ENCODE results near the gene SLC13A4.
"Not testable (repeated sequence)": the region's sequence is repeated elsewhere in the genome, so short reads cannot be mapped to it uniquely, and the experiment has no call there.

The SLC13A4 gene

DNA sequence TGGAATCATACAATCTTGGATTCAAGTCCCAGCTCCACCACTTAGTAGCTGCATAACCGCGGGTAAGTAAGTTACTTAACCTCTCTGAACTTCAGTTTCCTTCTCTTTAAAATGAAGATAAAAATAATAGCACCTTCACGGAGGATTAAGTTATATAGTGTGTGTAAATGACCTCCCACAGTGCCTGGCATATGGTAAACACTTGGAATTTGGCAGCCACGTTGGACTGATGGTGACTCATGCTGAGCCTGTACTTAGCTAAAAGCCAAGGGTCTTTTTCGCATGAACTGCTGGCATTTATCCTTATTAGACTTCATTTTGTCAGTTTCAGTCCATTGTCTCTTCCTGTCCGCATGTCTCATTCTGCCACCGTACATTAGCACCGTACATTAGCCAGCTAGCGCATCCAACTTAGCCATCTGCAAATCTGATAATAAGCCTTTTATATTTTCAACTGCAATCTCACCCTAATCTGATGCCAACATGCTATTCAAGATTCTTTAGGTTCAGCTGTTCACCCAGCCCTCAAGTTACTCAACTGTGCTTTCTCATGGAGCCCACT, 11.2 kb downstream of the SLC13A4 start:
- no peak for DNase-seq

DNA sequence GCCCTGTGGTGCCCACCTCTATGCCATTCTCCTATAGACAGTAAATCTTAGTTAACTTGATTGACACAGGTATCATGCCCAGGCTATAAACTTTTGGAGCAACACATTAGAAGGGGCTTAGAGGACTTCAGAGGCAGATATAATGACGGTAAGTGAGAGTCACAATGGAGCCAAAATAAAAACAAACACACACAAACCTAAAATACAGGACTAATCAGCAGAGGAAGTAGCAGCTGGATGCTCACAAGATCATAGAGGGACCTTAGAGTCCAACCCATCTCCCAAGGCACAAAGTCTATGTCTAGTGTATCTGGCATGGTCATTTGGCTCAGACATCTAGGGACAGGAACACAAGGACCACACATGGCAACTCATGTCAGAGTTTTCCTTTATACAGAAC, 12.3 kb downstream of the SLC13A4 start:
- no peak for DNase-seq

DNA sequence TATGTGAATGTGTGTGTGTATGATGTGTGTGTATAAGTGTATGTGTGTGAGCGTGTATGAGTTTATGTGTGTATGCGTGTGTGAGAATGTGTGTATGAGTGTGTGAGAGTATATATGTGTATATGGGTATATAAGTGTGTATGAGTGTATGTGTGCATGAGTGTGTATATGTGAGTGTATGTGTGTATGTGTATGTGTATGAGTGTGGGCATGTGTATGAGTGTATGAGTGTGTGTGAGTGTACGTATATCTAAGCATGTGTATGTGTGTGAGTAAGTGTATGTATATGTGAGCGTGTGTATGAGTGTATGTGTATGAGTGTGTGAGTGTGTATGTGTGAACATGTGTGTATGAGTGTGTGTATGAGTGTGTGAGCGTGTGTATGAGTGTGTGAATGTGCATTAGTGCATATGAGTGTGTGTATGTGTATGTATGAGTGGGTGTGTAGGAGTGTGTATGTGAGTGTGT, 12.9 kb downstream of the SLC13A4 start:
- no peak for DNase-seq

DNA sequence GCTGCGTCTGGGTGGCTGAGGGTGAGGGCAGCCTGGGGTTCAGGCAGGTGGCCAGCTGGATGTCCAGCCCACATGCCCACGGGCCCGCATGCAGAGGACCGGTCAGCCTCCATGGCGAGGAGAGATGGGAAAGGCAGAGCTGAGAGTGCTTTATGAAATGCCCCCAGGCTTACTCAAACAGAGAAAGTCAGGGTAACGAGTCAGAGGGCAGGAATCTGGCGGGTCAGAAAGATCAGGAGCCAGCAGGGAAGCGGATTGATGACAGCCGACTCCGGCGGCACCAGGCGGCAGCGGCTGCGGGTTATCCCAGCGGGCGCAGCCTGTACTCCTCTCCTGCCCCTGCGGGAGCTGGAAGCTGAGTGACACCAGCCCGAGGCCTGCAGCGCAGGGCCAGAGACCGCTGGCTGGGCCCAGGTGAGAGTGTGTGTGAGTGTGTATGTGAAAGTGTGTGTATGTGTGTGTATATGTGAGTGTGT, 13.4 kb downstream of the SLC13A4 start:
- DNase-seq: no peak

DNA sequence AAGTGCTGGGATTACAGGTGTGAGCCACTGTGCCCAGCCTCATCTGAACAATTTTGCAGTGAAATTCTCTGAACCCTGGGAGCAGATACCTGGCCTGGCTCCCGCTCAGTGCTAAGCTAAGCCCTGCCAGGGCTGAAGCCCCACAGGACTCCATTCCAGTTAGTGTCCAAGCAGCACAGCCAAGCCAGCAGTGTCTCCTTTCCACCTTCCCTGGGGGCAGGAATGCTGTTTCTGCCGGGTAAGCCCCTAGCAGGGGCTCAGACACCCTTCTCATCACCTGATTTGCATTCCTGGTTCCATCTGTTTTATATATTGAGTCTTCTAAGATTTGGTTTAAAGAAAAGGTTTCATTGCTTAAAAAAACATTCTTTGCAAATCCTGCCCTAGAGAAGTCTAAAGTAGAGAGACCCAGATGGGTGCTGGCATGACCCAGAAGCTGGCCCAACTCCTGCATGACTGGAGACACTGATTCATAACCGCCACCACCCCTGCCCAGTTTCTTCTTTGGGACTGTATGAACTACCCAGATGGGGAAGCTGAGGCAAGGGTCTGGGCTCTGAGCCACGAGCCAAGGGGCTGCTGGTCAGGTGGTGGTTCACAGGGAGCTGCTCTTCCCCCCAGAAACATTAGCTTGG, 14.0 kb downstream of the SLC13A4 start:
- no peak for DNase-seq

DNA sequence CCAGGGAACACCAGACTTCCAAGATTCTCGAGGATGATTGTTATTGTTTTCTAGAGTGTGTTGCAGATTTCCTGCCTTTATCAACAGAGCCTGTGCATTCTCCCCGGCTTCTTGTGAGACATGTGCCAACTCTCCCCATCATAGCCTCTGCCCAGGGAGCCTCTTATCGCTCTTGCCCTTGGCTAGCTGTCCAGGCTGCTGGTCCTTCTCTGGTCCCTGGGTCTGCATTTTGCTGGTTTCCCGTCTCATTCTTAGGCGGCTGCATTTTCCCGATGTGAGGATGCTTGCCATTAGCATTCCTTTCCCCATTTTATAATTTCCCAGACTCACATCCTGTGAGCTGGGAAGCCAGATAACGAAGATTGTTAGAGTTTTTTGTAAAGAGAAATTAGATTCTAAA, 15.2 kb downstream of the SLC13A4 start:
- no peak for DNase-seq

DNA sequence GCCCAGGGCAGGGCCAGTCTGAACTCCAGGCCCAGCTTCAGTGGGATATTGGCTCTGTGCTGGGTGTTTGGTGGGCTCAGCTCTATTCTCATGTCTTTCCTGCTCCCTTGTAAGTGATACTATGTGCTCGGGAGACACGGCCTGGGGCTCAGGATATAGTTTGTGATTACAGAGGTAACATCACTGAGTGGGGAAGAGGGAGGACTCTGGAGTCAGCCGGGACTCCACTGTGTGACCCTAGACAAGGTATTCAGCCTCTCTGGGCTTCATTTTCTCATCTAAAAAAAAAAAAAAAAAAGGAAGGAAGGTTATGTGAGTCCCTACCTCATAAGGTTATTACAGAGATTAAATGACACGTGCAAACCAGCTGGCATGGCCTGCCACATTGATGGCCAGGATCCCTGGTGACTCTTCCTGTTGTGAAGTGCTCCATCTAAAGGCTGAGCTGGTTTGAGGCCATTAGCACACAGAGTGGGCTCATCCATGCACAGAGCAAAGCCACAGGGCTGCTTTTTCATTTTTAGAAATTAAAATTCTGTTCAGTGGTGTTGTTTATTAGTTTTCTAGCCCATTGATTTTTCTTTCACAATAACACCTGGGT, 15.7 kb downstream of the SLC13A4 start:
- DNase-seq: no peak

DNA sequence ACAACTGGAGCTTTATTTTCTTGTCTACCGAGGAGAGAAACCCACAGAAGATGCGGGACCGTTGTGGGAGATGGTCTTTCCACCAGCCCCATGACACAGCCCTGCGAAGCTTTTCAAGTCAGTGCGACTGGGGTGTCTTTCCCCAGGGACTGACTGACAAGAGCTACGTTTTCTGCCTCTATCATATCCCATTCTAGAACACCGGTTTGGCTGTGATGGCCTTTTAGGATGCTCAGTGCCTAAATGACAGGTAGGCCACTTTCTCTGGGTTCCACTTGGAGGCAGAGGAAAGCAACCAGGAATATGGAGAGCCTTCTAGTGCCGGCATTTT, 16.9 kb downstream of the SLC13A4 start:
- no peak for DNase-seq

DNA sequence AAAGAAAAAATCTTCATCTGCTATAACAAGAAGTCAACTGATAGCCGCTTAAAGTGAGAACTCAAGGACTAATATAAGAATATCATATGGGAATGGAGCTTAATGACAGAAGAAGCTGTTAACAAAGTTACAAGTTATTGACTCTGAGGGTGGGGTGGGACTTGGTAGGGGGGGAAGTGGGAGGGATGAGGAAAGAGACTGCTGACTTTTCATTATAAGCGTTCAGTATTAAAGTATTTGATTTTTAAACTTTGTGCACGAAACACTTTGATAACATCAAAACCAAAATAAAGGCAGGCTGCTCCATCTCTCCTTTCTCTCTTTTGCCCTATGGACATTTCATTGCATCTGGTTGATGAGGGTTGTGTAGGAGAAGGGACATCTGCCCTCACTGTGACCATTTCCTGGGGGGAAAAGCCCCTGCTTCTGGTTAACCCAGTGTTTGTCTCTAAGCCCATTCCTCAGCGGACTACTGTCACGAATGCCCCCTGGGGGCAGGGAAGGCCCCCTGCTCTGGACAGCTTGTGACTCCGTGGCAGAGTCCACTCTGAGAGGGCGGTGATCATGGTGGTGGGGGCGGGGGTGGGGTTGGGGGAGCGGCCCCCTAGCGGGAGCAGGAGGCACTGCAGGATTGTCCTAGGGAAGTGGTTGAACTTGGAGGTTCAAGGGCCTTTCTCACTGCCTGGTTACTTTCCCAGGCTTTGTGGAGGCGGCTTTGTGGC, 17.4 kb downstream of the SLC13A4 start:
- no peak for DNase-seq

DNA sequence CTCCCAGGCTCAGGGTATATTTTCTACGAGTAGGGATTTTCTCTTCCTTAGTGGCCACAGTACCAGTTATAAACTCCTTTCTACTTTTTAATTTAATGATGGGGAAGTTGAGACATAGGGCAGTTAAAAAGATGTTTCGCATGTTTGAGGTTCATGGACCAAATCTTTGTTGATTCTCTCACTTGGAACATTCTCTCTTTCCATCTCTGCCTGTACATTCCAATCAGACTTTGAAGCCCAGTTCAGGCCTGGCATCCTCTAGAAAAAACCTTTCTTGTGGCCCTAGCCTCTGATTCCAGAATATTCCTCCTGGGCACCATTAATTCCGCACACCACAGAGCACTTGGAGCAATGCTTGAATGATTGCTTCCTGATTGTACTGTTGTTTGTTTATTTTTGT, 18.5 kb downstream of the SLC13A4 start:
- DNase-seq: no peak

DNA sequence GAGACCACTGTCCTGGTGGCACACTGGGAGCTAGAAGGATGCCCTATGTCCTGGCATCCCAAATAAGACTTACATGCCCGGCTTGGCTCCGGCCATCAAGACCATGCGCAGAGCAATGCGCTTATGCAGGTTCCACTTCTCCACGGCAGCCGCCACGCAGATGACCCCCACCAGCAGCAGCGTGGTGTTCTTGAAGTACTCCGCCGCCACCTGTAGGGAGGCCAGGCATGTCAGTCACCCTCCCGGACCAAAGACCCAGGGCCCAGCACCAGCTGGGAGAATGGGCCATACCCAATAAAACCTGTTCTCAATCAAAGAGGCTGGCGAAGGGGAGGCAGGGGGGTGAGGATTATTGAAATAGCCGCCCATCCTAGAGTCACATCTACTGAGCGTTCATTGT, 19.9 kb downstream of the SLC13A4 start:
- DNase-seq: no peak

DNA sequence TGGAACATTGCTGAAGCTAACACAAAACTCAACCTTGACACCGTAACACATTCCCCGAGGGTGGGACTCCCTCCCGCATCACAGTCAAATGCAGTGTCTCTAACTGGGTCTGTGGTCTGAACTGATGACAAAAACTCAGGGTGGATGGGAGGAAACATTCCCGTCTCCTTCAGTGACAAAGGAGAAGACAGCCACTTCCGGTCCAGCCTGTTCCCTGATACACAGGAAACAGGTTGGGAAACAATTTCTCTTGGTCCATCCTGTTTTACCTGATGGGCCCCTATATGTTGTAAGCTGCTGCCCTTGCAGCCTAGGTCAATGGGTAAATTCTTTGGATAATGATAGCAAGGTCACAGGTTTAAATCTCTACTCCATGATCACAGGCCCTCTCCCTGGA, 20.4 kb downstream of the SLC13A4 start:
- no peak for DNase-seq

DNA sequence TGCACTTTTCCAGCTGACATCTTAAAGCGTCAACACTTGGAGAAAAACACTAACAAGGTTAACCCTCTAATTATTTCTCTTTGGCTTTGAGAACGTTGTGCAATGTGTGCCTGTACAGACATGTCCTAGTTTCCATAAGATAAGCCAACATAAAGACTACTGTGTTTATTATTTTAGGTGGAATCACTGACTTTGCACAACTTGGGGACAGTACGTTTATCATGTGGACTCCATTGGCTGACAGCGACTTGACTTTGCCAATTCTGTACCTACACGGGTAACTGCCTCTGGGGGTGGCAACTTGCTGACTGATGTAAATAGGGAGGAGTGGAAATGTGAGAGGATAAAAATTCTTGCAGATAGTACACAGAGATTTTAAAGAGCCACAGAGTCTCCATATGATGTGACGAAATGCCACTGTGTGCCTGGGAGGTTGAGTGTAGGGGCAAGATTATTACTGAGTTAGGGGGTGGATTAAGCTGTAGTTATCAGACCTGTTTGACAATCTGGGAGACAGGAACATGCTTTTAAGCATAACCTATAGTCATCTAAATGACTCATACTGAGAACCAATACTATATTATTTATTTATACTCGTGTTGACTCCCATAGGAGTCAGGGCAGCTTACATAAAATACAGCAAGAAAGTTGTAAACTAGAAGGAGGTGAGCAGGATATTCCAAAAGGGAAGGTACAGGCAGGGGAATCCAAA, 21.0 kb downstream of the SLC13A4 start:
- DNase-seq: no peak

DNA sequence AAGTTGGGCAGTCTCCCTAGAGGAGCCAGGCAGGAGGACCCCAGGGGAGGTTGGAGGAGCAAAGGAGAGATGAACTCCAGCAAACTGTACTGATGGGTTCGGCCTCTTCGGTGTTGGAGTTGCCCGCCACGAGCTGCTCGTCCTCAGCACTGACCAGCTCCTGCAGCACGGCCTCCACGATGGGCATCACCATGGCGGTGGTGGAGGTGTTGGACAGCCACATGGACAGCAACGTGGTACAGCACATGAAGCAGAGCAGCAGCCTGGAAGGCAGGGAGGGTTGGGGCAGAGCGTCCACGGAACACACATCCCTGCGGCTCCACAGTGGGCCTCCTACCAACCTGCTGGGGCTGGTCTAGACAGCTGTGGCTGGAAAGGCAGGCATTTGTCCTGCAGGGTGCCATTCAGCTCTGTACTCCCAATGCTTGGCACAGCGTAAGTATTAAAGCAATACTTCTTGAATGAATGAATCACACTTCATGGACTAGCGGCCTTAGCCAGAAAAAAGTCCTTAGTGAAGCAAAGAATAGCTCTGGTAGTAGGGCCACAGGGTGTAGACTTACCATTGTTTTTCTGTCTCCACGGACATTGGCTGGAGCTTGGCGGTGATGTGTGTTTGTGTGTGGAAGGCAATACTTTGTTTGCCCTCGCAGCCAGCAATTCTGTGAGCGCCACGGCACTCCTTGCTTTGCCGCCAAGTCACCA, 21.8 kb downstream of the SLC13A4 start:
- DNase-seq: no peak

DNA sequence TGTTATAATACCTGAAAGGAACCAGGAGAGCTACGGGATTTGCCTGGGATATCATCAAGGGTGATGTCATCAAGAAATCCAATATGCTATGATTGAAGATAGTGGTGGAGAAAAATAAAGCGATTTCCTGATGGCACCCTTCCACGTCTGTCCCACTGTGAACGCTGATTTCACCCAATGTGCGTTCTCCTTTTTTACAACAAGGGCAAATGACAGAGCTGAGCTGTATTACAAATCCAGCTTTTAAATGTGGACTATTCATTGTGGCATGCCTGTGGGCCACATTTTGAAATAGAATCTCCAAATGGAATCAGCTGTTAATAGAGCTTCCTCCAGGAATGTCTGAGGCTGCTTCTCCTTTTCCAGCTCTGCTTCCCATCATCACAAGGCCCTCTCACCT, 23.3 kb downstream of the SLC13A4 start:
- DNase-seq: no peak

DNA sequence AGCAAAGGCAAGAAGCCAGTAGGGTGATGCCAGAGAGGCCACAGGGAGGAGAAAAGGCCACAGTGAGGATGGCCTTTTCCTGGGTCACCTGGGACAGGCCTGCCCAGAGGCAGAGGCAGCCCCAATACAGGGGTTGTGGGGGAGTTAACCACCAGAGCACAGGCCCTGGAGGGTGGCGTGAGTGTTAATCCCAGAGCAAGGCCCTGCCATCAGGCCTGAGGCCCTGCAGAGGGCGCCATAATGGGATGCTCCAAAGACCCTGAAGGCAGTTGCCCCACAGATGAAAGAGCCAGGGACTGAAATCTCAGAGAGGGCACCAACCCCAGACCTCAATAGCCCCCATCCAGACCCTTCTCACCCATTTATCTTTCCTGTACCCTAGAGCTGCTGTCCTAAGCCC, 23.9 kb downstream of the SLC13A4 start:
- DNase-seq: no peak

DNA sequence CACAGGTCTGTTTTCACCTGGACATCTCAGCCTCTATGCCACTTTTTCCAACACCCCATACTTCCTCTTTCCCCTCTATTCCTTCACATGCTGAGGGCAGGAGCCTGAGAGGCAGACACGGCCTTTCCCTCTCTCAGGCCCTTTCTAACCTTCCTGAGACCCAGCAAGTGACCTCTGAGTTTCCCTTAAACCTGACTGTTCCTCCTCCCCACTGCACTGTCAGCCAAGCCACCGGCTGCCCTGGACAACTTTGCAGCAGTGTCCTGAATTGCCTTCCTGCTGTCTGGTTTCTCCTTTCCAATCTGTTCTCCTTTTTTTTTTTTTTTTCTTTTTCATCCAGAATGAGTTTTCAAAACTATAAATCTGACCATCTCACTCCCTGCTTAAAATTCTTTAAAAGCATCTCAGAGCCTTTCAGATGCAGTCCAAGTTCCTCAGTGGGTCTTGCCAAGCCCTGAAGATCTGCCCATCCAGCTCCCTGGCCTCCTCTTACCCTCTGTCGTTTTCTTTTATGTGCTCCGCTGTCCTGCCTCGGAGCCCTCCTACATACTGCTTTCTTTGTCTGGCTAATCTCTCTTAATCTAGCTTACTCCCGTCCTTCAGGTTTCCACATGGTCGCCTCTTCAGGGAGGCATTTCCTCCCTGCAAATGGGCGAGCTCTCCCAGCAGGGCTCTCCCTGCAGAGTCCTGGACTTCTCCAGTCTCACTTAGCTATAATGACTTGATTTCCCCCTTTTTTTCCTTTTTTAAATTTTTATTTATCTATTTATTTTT, 30.5 kb downstream of the SLC13A4 start:
- no peak for DNase-seq

DNA sequence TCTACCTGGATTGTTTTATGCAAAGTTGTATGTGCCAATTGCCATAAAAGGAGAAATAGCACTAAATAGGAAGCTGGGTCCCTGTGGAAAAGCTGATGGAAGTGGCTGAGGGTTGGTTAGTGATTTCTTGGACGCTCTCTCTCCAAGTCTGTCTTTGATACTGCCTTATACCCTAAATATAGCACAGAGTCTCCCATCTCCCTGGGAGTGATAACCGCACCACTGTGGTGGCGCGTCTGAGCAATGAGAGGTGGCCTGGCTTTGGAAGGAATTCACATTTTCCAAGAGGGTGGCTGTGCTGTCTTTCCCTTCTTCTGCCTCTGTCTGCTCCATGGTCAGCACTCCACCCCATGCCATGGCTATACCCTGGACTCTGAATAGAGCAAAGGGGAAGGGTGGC, 34.4 kb downstream of the SLC13A4 start:
- DNase-seq: no peak

DNA sequence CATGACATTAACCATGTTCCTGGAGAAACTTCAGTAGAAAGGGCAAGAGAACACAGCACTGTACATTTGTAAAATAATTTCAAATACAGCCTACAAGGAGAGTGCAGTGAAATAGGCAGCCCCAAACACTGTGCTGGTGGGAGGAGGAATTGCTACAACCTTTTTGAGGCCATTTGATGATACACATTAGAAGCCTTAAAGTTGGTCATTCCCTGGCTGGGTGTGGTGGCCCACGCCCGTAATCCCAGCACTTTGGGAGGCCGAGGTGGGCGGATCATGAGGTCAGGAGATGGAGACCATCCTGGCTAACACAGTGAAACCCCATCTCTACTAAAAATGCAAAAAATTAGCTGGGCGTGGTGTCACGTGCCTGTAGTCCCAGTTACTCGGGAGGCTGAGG, 35.4 kb downstream of the SLC13A4 start:
- DNase-seq: not testable (repeated sequence)

DNA sequence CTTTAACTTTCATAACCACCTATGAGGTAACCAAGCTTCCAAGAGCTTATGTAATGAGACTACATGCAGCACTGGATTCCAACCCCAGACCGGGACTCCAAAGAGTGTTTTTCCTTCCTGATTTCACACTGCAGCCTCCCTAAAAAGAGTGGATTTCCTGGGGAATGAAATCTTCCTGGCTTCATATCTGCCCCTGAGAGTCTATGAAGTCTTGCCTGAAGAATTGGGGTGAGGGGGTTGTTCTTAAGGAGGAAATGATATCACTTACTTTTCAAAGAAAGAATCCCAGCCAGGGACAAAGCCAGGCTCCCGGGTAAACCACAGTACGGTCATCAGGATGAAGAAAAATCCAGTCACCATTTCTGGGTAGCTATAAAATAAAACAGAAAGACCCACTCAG, 35.9 kb downstream of the SLC13A4 start:
- DNase-seq: no peak

DNA sequence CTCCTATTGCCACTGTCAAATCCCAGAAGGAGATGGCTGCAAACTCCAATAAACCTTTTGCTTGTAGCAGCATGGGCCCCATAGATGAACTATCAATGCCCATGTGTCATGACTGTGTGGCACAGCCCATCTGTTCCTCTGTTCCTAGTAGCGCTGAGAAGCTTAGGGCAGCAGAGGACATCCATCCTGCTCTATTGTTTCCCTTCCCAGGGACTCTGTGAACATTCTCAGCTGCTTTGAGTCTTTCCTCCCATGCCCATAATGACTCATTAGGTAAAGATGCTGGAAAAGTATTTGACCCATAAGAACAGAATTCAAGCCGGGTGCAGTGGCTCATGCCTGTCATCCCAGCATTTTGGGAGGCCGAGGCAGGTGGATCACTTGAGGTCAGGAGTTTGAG, 37.4 kb downstream of the SLC13A4 start:
- DNase-seq: no peak

DNA sequence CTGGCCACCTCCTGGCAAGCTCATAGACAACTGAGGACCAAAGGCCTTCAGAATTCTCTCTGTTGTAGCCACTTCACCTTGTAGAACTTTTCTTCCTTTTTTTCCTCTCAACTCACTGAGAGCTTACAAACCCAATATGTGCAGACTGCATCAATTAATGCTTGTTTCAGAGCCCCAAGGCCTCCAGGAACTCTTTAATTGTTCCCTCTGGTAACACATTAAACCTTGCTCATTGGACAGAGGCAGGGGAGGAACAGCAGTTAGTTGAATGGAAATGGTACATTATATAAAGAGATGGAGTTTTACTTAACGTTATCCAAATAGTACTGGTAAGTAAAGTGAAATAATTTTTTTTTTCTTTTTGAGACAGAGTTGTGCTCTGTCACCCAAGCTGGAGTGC, 40.5 kb downstream of the SLC13A4 start:
- no peak for DNase-seq
